GM19468 (cell line): ENCODE measurements around the gene ACOT8.
"Not testable (repeated sequence)": the region's sequence is repeated elsewhere in the genome, so short reads cannot be mapped to it uniquely, and the experiment has no call there.

Source experiments
- ATAC-seq: cut with Tn5 transposase; IDR thresholded peaks from one replicate; pipeline ENCODE4 v1.9.1; 2021; ENCODE audit warnings: mild to moderate bottlenecking, moderate library complexity, moderate number of reproducible peaks; ENCODE audit not compliant: unreplicated experiment; ENCODE audit errors: extremely low read depth

The ACOT8 gene

GRCh38 chr20:45857114-45857881, at the start of gene ACOT8, which contains the start of gene ZSWIM3:
TSS of gene ACOT8 (minus strand) at chr20:45857392. CDS start at chr20:45857315, 77 bp downstream.
TSS of gene ZSWIM3 (plus strand) at chr20:45857614. CDS start at chr20:45857826, 212 bp downstream.
- peak; percentile 90 for ATAC-seq

GRCh38 chr20:45905505-45906079, 48.4 kb upstream of the ACOT8 start:
- ATAC-seq: no peak

GRCh38 chr20:45904583-45905504, 47.7 kb upstream of the ACOT8 start:
- no peak for ATAC-seq

GRCh38 chr20:45902199-45902701, 45.1 kb upstream of the ACOT8 start:
- ATAC-seq: no peak

- not testable (repeated sequence) for ATAC-seq
These were observed 44.1 kb upstream of the ACOT8 start for GRCh38 chr20:45901332-45901731.

GRCh38 chr20:45899046-45899835, 42.0 kb upstream of the ACOT8 start:
- ATAC-seq: no peak

- ATAC-seq: no peak
These were observed 41.1 kb upstream of the ACOT8 start for GRCh38 chr20:45898285-45898684.

GRCh38 chr20:45897692-45898091, 40.5 kb upstream of the ACOT8 start:
- ATAC-seq: no peak

GRCh38 chr20:45897289-45897688, 40.1 kb upstream of the ACOT8 start:
- no peak for ATAC-seq

- ATAC-seq: no peak
These were observed 39.5 kb upstream of the ACOT8 start for GRCh38 chr20:45896641-45897161.

- ATAC-seq: no peak
These were observed 37.6 kb upstream of the ACOT8 start for GRCh38 chr20:45894797-45895196.

- ATAC-seq: no peak
These were observed 36.6 kb upstream of the ACOT8 start for GRCh38 chr20:45893831-45894230.

GRCh38 chr20:45892828-45893500, 35.8 kb upstream of the ACOT8 start:
- no peak for ATAC-seq

- ATAC-seq: no peak
These were observed 35.0 kb upstream of the ACOT8 start for GRCh38 chr20:45892049-45892825.

GRCh38 chr20:45890985-45891983, 34.1 kb upstream of the ACOT8 start, which contains the start of the genes CTSA and NEURL2:
TSS of gene CTSA (plus strand) at chr20:45891335. CDS start at chr20:45891569, 234 bp downstream.
TSS of gene NEURL2 (minus strand) at chr20:45891208. CDS start at chr20:45890991, 217 bp downstream.
- peak; percentile 54 for ATAC-seq

- ATAC-seq: no peak
These were observed 33.1 kb upstream of the ACOT8 start for GRCh38 chr20:45890077-45890984.
